Thyroid gland (tissue), 4 donors: Measurements from ENCODE around the gene SULT1A1. TPM values are rescaled to one million over a fixed set of nuclear protein-coding genes. Genes with fewer than 3 reads are reported as not detected.

Experiments
- DNase-seq, 2 donors: peaks; one replicate each; pipeline ENCODE4 v3.0.0-alpha.2; 2019
- H3K27ac ChIP-seq, 3 donors: fragments of 200-600 bp; sonication (generic); 1 replicate in 2 of 3; 2 replicates in 1 of 3; pipeline ENCODE4 v1.5.1; 2016 to 2019; ENCODE audit warnings: mild to moderate bottlenecking in 1 of 3, moderate library complexity in 1 of 3
- H3K27me3 ChIP-seq: fragments of 200-600 bp; sonication (generic); one replicate; pipeline ENCODE4 v1.5.1; 2019
- H3K36me3 ChIP-seq, 2 donors: fragments of 200-600 bp; sonication (generic); one replicate each; pipeline ENCODE4 v1.5.1; 2016 to 2019
- H3K4me1 ChIP-seq, 2 donors: fragments of 200-600 bp; sonication (generic); one replicate each; pipeline ENCODE4 v1.5.1; 2017 to 2019
- H3K4me3 ChIP-seq, 3 donors: fragments of 200-600 bp; sonication (generic); replicated peaks in 1 of 3; 1 replicate in 2 of 3; 2 replicates in 1 of 3; pipeline ENCODE4 v1.5.1; 2016; ENCODE audit warnings: mild to moderate bottlenecking in 1 of 3
- H3K9me3 ChIP-seq: fragments of 200-600 bp; sonication (generic); one replicate; pipeline ENCODE4 v1.5.1; 2017
- POLR2A ChIP-seq, 2 donors: fragments of 450-650 bp; IDR thresholded peaks; one replicate each; pipeline ENCODE4 v1.6.1; 2017; ENCODE audit warnings: antibody characterized with exemption in 2 of 2, mild to moderate bottlenecking in 2 of 2, moderate library complexity in 1 of 2
- WGBS, 2 donors: methylation state at CpG; one replicate each; pipeline ENCODE4 v1.1.5; 2017; 5-methylcytosine and 5-hydroxymethylcytosine counted together
- intact Hi-C: fragments of 100-400 bp; cut with DNase I; formaldehyde crosslinking; loops from one replicate; pipeline ENCODE4 v1.15.1; 2023
- total RNA-seq, 4 donors: library from RNA; depleted of rRNA; stranded (reverse); fragments of >200 nt; gene quantifications; one replicate each; pipeline ENCODE4 v1.2.3, GENCODE V29; 2016
- TF ChIP-seq, protein P1 (sequence below), 6 experiments: fragments of 200-600 bp in 3 of 6; fragments of 450-650 bp in 3 of 6; sonication (generic) in 3 of 6; IDR thresholded peaks; one replicate each; pipeline ENCODE4 v1.5.1; 2016 to 2019; ENCODE audit warnings: antibody characterized with exemption in 6 of 6, mild to moderate bottlenecking in 2 of 6, inconsistent platforms in 1 of 6, moderate library complexity in 1 of 6

The SULT1A1 gene
- total RNA-seq, 4 donors from 2014 or later, result 84.9 to 162 (median 118) TPM

DNA sequence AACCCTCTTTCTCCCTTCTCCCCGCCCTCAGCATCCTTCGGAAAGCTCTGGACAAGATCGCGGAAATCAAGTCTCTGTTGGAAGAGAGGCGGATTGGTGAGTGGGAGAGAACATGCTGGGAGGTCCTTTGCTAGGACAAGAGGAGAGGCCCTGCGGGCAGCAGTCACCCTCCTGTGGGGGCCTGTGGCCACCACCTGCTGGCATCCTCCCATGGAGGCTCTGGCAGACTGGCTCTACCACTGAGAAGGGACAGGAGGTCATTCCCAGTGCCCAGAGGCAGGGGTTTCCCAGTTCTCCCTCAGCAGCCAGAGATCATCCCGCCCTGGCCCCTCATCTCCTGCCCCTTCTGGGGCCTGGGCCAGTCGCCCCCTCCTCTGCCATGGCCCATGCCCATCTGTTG is 20.8 kb downstream of the SULT1A1 start:
- WGBS, 2 donors, result 97 to 98% methylated on average over 7 to 8 of the region's 8 CpGs
- Histone ChIP-seq H3K27ac (no peak overlapping the region), H3K4me1 (no peaks in the 10 kb centered on the region), H3K36me3 (peaks cover 41 to 44% of the 10 kb centered on the region in 2 donors), H3K4me3 (no peak overlapping the region), H3K27me3 (no peaks in the 10 kb centered on the region), H3K9me3 (no peaks in the 10 kb centered on the region)
- no peak for DNase-seq
- TF ChIP-seq POLR2A (IDR thresholded peaks at IDR 0.05), result no peak
- TF ChIP-seq, protein P1, sequence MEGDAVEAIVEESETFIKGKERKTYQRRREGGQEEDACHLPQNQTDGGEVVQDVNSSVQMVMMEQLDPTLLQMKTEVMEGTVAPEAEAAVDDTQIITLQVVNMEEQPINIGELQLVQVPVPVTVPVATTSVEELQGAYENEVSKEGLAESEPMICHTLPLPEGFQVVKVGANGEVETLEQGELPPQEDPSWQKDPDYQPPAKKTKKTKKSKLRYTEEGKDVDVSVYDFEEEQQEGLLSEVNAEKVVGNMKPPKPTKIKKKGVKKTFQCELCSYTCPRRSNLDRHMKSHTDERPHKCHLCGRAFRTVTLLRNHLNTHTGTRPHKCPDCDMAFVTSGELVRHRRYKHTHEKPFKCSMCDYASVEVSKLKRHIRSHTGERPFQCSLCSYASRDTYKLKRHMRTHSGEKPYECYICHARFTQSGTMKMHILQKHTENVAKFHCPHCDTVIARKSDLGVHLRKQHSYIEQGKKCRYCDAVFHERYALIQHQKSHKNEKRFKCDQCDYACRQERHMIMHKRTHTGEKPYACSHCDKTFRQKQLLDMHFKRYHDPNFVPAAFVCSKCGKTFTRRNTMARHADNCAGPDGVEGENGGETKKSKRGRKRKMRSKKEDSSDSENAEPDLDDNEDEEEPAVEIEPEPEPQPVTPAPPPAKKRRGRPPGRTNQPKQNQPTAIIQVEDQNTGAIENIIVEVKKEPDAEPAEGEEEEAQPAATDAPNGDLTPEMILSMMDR (IDR thresholded peaks at IDR 0.05), result no peak
- intact Hi-C loops, result no loop called here

- Histone ChIP-seq H3K4me1 (no peaks in the 10 kb centered on the region), H3K9me3 (no peaks in the 10 kb centered on the region), H3K36me3 (peaks cover 41 to 53% of the 10 kb centered on the region in 2 donors), H3K27me3 (no peaks in the 10 kb centered on the region), H3K4me3 (no peak overlapping the region), H3K27ac (no peak overlapping the region)
- no peak for DNase-seq
- 85 to 91% methylated on average over 8 of the region's 8 CpGs for WGBS, 2 donors
- intact Hi-C loops, result no loop called here
- no peak for TF ChIP-seq POLR2A (IDR thresholded peaks at IDR 0.05)
- TF ChIP-seq, protein P1 (IDR thresholded peaks at IDR 0.05), result no peak
Measured at GRCh38 chr16:28587386-28587785, 22.5 kb downstream of the SULT1A1 start.

DNA sequence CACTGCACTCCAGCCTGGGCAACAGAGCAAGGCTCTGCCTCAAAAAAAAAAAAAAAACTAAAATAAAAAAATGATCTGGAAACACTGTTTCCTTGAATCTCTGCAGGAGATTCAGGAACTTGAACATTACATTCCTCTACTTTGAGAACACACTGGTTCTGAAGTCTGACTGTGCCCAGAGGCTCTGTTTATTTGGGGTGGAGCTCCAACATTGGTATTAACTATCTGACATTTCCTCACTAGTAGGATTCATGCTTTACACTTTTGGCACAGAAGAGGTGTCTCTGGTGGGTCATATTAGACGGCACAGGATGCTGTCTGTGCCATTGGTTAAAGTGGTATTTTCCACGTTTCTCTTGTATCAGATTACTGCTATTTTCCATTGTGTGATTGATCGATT is 23.4 kb downstream of the SULT1A1 start:
- no peak for TF ChIP-seq POLR2A (IDR thresholded peaks at IDR 0.05)
- TF ChIP-seq, protein P1 (IDR thresholded peaks at IDR 0.05), result no peak
- H3K9me3 ChIP-seq, result no peaks in the 10 kb centered on the region
- intact Hi-C loops, result no loop called here
- H3K4me3 ChIP-seq, result no peak overlapping the region
- DNase-seq, result no peak
- H3K4me1 ChIP-seq, result no peaks in the 10 kb centered on the region
- H3K27ac ChIP-seq, result no peak overlapping the region
- no peaks in the 10 kb centered on the region for H3K27me3 ChIP-seq
- 93 to 100% methylated on average over 3 of the region's 3 CpGs for WGBS, 2 donors
- peaks cover 41 to 59% of the 10 kb centered on the region in 2 donors for H3K36me3 ChIP-seq

GRCh38 chr16:28585674-28586073 is 24.2 kb downstream of the SULT1A1 start:
- Histone ChIP-seq H3K27ac (no peak overlapping the region), H3K27me3 (no peaks in the 10 kb centered on the region), H3K4me3 (no peak overlapping the region), H3K9me3 (no peaks in the 10 kb centered on the region), H3K36me3 (peaks cover 35 to 51% of the 10 kb centered on the region in 2 donors), H3K4me1 (no peaks in the 10 kb centered on the region)
- TF ChIP-seq, protein P1 (IDR thresholded peaks at IDR 0.05), result no peak
- TF ChIP-seq POLR2A (IDR thresholded peaks at IDR 0.05), result no peak
- intact Hi-C loops, result no loop called here
- peak; percentile 40 to 49 for DNase-seq
- 71 to 89% methylated on average over 11 of the region's 11 CpGs for WGBS, 2 donors

DNA sequence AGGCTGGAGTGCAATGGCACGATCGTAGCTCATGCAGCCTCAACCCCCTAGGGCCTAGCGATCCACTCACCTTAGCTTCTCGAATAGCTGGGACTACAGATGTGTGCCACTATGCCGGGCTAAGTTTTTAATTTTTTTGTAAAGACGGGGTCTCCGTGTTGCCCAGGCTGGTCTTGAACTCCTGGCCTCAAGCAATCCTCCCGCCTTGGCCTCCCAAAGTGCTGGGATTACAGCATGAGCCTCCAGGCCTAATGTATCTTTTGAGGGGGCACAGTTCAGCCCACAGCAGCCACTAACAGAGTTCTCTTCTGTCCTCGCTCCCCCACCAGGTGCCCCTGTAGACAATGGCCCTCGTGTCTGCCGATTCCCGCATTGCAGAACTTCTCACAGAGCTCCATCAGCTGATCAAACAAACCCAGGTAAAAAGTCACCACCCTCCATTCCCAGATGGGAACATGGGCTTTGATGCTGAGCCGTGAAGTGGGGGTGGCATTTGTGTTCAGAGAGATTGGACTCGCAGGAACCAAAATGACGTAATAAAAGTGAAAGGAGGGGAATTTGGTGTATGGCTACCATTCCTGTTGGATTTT is 29.0 kb downstream of the SULT1A1 start:
- no peaks in the 10 kb centered on the region for H3K27me3 ChIP-seq
- no peak for DNase-seq
- H3K36me3 ChIP-seq, result peaks cover 9 to 29% of the 10 kb centered on the region in 2 donors

More for the DNA sequence above, 29.0 kb downstream of the SULT1A1 start:
- TF ChIP-seq, protein P1 (IDR thresholded peaks at IDR 0.05), result no peak
- no peak for TF ChIP-seq POLR2A (IDR thresholded peaks at IDR 0.05)
- WGBS, 2 donors, result 93 to 97% methylated on average over 15 of the region's 15 CpGs
- no peaks in the 10 kb centered on the region for H3K9me3 ChIP-seq
- H3K4me1 ChIP-seq, result no peaks in the 10 kb centered on the region
- intact Hi-C loops, result no loop called here
- no peak overlapping the region for H3K4me3 ChIP-seq
- H3K27ac ChIP-seq, result no peak overlapping the region
